HepG2 (cell line): ENCODE results near the gene FUOM. TPM values are rescaled to one million over a fixed set of nuclear protein-coding genes. Genes with fewer than 3 reads are reported as not detected.

Experiments used
- ATAC-seq: fragments of 200-7000 bp; cut with Tn5 transposase; 3 replicates; pipeline ENCODE4 v1.9.1; 2020; ENCODE audit warnings: mild to moderate bottlenecking, moderate library complexity
- BruUV-seq: library from RNA; stranded (reverse); fragments of 400-500 nt; replicated peaks from 2 replicates; lab custom pipeline; 2021; lab: Mats Ljungman, UMichigan
- CTCF ChIA-PET: fragments of 300-600 bp; formaldehyde crosslinking; extraction: SDS; loops from one replicate; lab custom pipeline; 2021; ENCODE audit warnings: low total read pairs, inconsistent platforms, low intra/inter-chr PET ratio; lab: Yijun Ruan, JAX
- POLR2A ChIA-PET: fragments of 350-600 bp; sonication (Branson Sonifier 250); formaldehyde crosslinking; loops from one replicate; lab custom pipeline; 2020; ENCODE audit warnings: antibody characterized with exemption, inconsistent platforms; lab: Yijun Ruan, JAX
- DNase-seq: peaks from one replicate; pipeline ENCODE4 v3.0.0-alpha.2; 2015; ENCODE audit warnings: low spot score
- FAIRE-seq: peaks from 3 replicates; lab custom pipeline; 2011; peaks lifted over from hg19 to GRCh38; lab: Jason Lieb, UNC
- H2AFZ ChIP-seq: one replicate; pipeline ENCODE4 v1.6.1; 2011; ENCODE audit warnings: low read length, inconsistent platforms
- H3K27ac ChIP-seq: fragments of 300-600 bp; 3 replicates; pipeline ENCODE4 v1.8.0; 2011; ENCODE audit warnings: mixed run types, mild to moderate bottlenecking, mixed read lengths, low read length, inconsistent platforms; ENCODE audit not compliant: insufficient read depth; ENCODE audit errors: extremely low read length
- H3K27me3 ChIP-seq, 2 experiments: fragments of 200-600 bp in 1 of 2; 2 replicates in 1 of 2; 3 replicates in 1 of 2; pipeline versions ENCODE4 v1.6.0 to v1.8.0; 2011; ENCODE audit warnings: low read length in 2 of 2, mild to moderate bottlenecking in 2 of 2, moderate library complexity in 2 of 2, inconsistent platforms in 1 of 2; ENCODE audit not compliant: insufficient read depth in 2 of 2, control insufficient read depth in 1 of 2
- H3K36me3 ChIP-seq, 2 experiments: fragments of 200-600 bp in 1 of 2; replicated peaks in 1 of 2; 2 replicates in 1 of 2; 3 replicates in 1 of 2; pipeline versions ENCODE4 v1.5.1 to v1.8.0; 2011; ENCODE audit warnings: low read length in 2 of 2, inconsistent platforms in 1 of 2; ENCODE audit not compliant: insufficient read depth in 2 of 2, control insufficient read depth in 1 of 2
- H3K4me1 ChIP-seq: 2 replicates; pipeline ENCODE4 v1.5.1; 2012; ENCODE audit warnings: low read length, inconsistent platforms; ENCODE audit not compliant: insufficient read depth
- H3K4me2 ChIP-seq: 2 replicates; pipeline ENCODE4 v1.6.0; 2011; ENCODE audit warnings: low read depth, low read length, inconsistent platforms
- H3K4me3 ChIP-seq, 3 experiments: fragments of 200-600 bp in 1 of 3; sonication (generic), shearing (Covaris generic) in 1 of 3; replicated peaks in 1 of 3; 2 replicates each; pipeline ENCODE4 v1.5.1; 2011 to 2016; ENCODE audit warnings: low read length in 3 of 3, inconsistent platforms in 2 of 3, low read depth in 2 of 3, mild to moderate bottlenecking in 2 of 3, control low read depth in 1 of 3, mixed read lengths in 1 of 3; ENCODE audit not compliant: insufficient read depth in 1 of 3
- H3K79me2 ChIP-seq: one replicate; pipeline ENCODE4 v1.6.1; 2011; ENCODE audit warnings: low read length, inconsistent platforms; ENCODE audit not compliant: insufficient read depth
- H3K9ac ChIP-seq: 2 replicates; pipeline ENCODE4 v1.6.0; 2011; ENCODE audit warnings: mild to moderate bottlenecking, low read depth, low read length, inconsistent platforms; ENCODE audit not compliant: insufficient read depth
- H3K9me3 ChIP-seq: 2 replicates; pipeline ENCODE4 v1.5.1; 2012; ENCODE audit warnings: mild to moderate bottlenecking, low read length
- H4K20me1 ChIP-seq: 2 replicates; pipeline ENCODE4 v1.6.0; 2011; ENCODE audit warnings: inconsistent platforms, mild to moderate bottlenecking, low read length, moderate library complexity; ENCODE audit not compliant: insufficient read depth
- ERF ChIP-seq: IDR thresholded peaks from 2 replicates; pipeline ENCODE4 v1.6.1; 2018; ENCODE audit warnings: missing biosample characterization, missing genetic modification reagents
- KDM6A ChIP-seq: IDR thresholded peaks from 2 replicates; pipeline ENCODE4 v1.6.1; 2016; ENCODE audit warnings: low read depth
- NR1H2 ChIP-seq: sonication (generic); formaldehyde crosslinking; IDR thresholded peaks from 2 replicates; pipeline ENCODE4 v1.8.1; 2022; ENCODE audit warnings: low read depth, missing genetic modification reagents, borderline replicate concordance
- PRPF4 ChIP-seq: fragments of 200-400 bp; formaldehyde crosslinking; IDR thresholded peaks from 2 replicates; pipeline ENCODE4 v1.6.1; 2016; ENCODE audit warnings: low read length, low read depth; ENCODE audit not compliant: poor library complexity, severe bottlenecking
- SKI ChIP-seq: fragments of 450-650 bp; IDR thresholded peaks from one replicate; pipeline ENCODE4 v1.6.1; 2018; ENCODE audit warnings: mild to moderate bottlenecking; ENCODE audit not compliant: partially characterized antibody
- STAT6 ChIP-seq: sonication (generic); formaldehyde crosslinking; IDR thresholded peaks from 2 replicates; pipeline ENCODE4 v1.4.0; 2020; ENCODE audit warnings: missing genetic modification reagents, mild to moderate bottlenecking, borderline replicate concordance
- ZNF235 ChIP-seq: sonication (generic); formaldehyde crosslinking; IDR thresholded peaks from 2 replicates; pipeline ENCODE4 v1.8.1; 2023; ENCODE audit warnings: mild to moderate bottlenecking, missing genetic modification reagents, borderline replicate concordance
- ZNF441 ChIP-seq: sonication (generic); formaldehyde crosslinking; IDR thresholded peaks from 2 replicates; pipeline ENCODE4 v1.7.0; 2021; ENCODE audit warnings: missing genetic modification reagents, borderline replicate concordance
- WGBS: methylation state at CpG from one replicate; pipeline ENCODE4 v1.1.6; 2017; ENCODE audit warnings: low lambda C conversion rate; 5-methylcytosine and 5-hydroxymethylcytosine counted together
- in situ Hi-C: cut with HindIII; loops from 2 replicates; pipeline ENCODE4 v1.10.0; 2017; ENCODE audit warnings: low pct_unique_long_range_greater_than_20kb; ENCODE audit not compliant: extremely low pct_ligation_motif_present
- intact Hi-C: fragments of 100-400 bp; cut with micrococcal nuclease; formaldehyde crosslinking; loops from one replicate; pipeline ENCODE4 v1.10.0; 2022; ENCODE audit not compliant: unreplicated experiment
- polyA plus RNA-seq, 8 experiments: library from polyadenylated mRNA; depleted of rRNA in 3 of 8; stranded (reverse) in 7 of 8; unstranded in 1 of 8; fragments of >200 nt; fragmentation: Illumina TruSeq in 4 of 8; extraction: Trizol in 4 of 8; gene quantifications; 2 replicates each; pipeline versions ENCODE4 v1.2.1 to v1.2.3, GENCODE V29; 2011 to 2016; ENCODE audit warnings: low read depth in 4 of 8, missing spikeins in 1 of 8, mixed read lengths in 1 of 8; ENCODE audit not compliant: insufficient read depth in 1 of 8
- total RNA-seq, 5 experiments: library from RNA; depleted of rRNA; stranded (reverse); fragments of >200 nt; fragmentation: Illumina TruSeq; extraction: Trizol; gene quantifications; 2 replicates each; pipeline ENCODE4 v1.2.3, GENCODE V29; 2016; ENCODE audit warnings: low read depth in 1 of 5
- TF ChIP-seq, protein P1 (sequence below): IDR thresholded peaks from 2 replicates; pipeline ENCODE4 v1.6.1; 2018; ENCODE audit warnings: missing genetic modification reagents, mild to moderate bottlenecking, missing compliant biosample characterization
- TF ChIP-seq, protein P2 (sequence below): sonication (generic); formaldehyde crosslinking; IDR thresholded peaks from 2 replicates; pipeline ENCODE4 v1.4.0; 2020; ENCODE audit warnings: mild to moderate bottlenecking, missing genetic modification reagents

FUOM gene
- total and polyA plus RNA-seq, 2 of the 13 experiments (the other 11 are each of a cell fraction or from before 2014, with no cell fraction given): 27.5 to 60.4 TPM

- peaks cover 15% of the 10 kb centered on the region for H3K4me1 ChIP-seq
- DNase-seq (no peak), ATAC-seq (no peak), FAIRE-seq (no peak)
- H3K36me3 ChIP-seq: peaks cover 14 to 36% of the 10 kb centered on the region in 2 experiments; a peak in 4 of 5 replicates
- H3K27ac ChIP-seq: no peak overlapping the region
- intact Hi-C loops (no loop called here), in situ Hi-C loops (no loop called here)
- peaks cover 34% of the 10 kb centered on the region for H3K79me2 ChIP-seq
- H2AFZ ChIP-seq: no peak overlapping the region
- peak overlapping the region in 1 of 3 experiments; percentile 86; a peak in 2 of 6 replicates for H3K4me3 ChIP-seq
- no peak overlapping the region for H3K9ac ChIP-seq
- BruUV-seq: no TSS peak
- H3K27me3 ChIP-seq: no peaks in the 10 kb centered on the region; a peak in 1 of 5 replicates
- 96% methylated on average over 17 of the region's 17 CpGs for WGBS
- no peaks in the 10 kb centered on the region for H3K9me3 ChIP-seq
- POLR2A ChIA-PET: interaction anchor here (1.2 kb wide), 1 partner anchor 41 kb away, joined by 3 read pairs; no protein-coding TSS in a partner anchor
- peak overlapping the region; percentile 85 for H3K4me2 ChIP-seq
- CTCF ChIA-PET: interaction anchor here (1.4 kb wide), 1 partner anchor 12 kb away, joined by 5 read pairs; no protein-coding TSS in a partner anchor
- no peak for TF ChIP-seq ZNF235 (CRISPR knock-in tag)
- TF ChIP-seq SKI: no peak
- TF ChIP-seq KDM6A (CRISPR knock-in tag): no peak
- TF ChIP-seq ERF (CRISPR knock-in tag): no peak
- TF ChIP-seq, protein P1, sequence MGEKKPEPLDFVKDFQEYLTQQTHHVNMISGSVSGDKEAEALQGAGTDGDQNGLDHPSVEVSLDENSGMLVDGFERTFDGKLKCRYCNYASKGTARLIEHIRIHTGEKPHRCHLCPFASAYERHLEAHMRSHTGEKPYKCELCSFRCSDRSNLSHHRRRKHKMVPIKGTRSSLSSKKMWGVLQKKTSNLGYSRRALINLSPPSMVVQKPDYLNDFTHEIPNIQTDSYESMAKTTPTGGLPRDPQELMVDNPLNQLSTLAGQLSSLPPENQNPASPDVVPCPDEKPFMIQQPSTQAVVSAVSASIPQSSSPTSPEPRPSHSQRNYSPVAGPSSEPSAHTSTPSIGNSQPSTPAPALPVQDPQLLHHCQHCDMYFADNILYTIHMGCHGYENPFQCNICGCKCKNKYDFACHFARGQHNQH (CRISPR knock-in tag): no peak
- TF ChIP-seq, protein P2, sequence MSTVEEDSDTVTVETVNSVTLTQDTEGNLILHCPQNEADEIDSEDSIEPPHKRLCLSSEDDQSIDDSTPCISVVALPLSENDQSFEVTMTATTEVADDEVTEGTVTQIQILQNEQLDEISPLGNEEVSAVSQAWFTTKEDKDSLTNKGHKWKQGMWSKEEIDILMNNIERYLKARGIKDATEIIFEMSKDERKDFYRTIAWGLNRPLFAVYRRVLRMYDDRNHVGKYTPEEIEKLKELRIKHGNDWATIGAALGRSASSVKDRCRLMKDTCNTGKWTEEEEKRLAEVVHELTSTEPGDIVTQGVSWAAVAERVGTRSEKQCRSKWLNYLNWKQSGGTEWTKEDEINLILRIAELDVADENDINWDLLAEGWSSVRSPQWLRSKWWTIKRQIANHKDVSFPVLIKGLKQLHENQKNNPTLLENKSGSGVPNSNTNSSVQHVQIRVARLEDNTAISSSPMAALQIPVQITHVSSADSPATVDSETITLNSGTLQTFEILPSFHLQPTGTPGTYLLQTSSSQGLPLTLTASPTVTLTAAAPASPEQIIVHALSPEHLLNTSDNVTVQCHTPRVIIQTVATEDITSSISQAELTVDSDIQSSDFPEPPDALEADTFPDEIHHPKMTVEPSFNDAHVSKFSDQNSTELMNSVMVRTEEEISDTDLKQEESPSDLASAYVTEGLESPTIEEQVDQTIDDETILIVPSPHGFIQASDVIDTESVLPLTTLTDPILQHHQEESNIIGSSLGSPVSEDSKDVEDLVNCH (CRISPR knock-in tag): no peak
- TF ChIP-seq STAT6 (CRISPR knock-in tag): no peak
- no peak for TF ChIP-seq PRPF4
- no peak for TF ChIP-seq ZNF441 (CRISPR knock-in tag)
- TF ChIP-seq NR1H2 (CRISPR knock-in tag): no peak
- H4K20me1 ChIP-seq: peaks cover 9% of the 10 kb centered on the region
Measured at GRCh38 chr10:133306941-133307379, 50.9 kb downstream of the FUOM start.
